GM12873 (cell line): ENCODE results near the gene TIMM22.

ENCODE experiments used
- CTCF ChIP-seq: IDR thresholded peaks from 2 replicates; pipeline ENCODE4 v1.5.1; 2012; ENCODE audit warnings: low read depth, mild to moderate bottlenecking, moderate library complexity, low read length, control low read depth; ENCODE audit not compliant: insufficient read depth; ENCODE audit errors: missing control alignments

The TIMM22 gene

GRCh38 chr17:1021147-1021546, 24.2 kb downstream of the TIMM22 start:
- no peak for TF ChIP-seq CTCF

GRCh38 chr17:1022278-1023024, 25.5 kb downstream of the TIMM22 start:
- no peak for TF ChIP-seq CTCF

DNA sequence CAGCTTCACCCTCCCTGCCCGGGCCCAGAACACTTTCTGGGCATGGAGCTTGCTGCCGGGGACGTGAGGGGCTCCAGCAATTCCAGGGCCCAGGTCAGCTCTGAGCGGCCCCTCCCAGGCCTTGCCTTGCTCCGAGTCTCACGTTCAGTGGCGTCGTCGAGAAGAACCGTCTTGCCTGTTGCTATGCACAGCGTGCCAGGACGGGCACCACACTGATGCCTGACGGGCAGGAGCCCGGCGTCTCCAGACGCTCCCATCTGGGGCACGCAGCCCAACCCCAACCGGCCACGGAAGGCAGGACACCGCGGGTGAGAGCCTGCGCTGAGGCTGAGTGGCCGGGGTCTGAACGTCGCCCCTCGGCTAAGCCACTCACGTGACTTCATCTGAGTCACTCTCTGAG, 27.1 kb downstream of the TIMM22 start:
- TF ChIP-seq CTCF, result no peak

GRCh38 chr17:1025733-1026598, 29.0 kb downstream of the TIMM22 start:
- no peak for TF ChIP-seq CTCF

DNA sequence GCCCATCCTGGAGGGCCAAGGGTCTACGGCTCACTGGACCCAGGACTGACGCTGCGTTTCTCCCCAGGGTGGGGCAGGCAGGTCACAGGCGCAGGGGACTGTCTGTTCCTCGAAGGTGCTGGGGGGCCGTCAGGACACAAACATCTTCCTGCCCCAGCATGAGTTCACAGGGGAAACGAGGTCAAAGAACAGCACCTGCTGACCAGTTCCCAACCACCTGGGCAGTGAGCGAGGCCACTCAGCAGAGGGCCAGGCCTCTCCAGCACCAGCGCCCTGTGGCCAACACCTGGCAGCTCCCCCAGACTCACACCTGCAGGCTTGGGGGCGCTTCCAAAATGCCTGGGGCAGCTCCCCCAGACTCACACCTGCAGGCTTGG, 29.7 kb downstream of the TIMM22 start:
- TF ChIP-seq CTCF, result no peak

DNA sequence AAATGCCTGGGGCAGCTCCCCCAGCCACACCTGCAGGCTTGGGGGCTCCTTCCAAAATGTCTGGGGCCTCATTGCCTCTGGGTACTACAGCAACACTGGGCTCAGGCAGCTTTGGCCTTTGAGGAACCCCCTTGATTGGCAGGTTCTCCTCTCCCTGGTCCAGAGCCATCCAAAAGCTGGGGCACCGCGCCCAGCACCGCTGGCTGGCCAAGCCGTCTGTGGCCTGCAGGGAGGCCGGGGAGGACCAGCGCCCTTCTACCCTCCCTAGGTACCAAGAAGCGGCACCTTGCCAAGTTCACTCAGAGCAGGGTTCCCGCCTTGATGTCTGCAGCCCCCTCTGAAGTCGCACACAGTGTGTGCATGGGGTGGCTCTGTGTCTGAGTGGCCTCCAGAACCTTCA, 30.1 kb downstream of the TIMM22 start:
- TF ChIP-seq CTCF, result no peak

DNA sequence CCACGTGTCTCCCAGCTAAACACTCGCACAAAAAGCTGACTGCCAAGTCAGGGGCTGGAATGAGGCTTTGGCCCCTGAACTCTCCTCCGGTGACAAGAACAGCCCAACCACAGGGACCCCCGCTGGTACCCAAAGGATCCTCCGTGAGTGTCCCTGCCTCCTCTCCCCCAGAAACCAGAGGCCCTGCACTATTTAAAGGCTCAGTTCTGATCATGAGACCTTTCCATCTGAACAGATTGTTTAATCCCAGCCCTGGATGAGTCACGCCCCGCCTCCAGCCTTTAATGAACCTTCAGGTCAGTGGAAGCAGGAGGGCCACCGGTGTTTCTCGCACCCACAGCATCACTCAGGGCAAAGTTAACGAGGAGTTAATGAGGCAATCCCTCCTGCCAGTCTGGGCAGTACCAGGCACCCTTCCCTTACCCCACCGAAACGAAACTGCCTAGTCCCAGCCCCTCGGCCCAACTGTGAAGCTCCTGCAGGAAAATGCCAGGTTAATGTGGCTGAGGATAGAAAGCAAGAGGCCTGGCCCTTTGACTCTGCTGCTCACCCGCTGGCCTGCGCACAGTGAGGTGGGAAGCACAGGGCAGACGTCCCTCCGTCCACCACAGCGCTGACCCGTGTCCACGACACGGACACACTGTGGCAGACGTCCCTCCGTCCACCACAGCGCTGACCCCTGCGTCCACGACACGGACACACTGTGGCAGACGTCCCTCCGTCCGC, 32.4 kb downstream of the TIMM22 start:
- no peak for TF ChIP-seq CTCF
